GM23248 (cell line): Measurements from ENCODE around the gene G0S2. TPM values are rescaled to one million over a fixed set of nuclear protein-coding genes. Genes with fewer than 3 reads are reported as not detected.

Source experiments
- DNase-seq: peaks from one replicate; pipeline ENCODE4 v3.0.0-alpha.2; 2015
- H2AFZ ChIP-seq: fragments of 200-600 bp; sonication (generic); 2 replicates; pipeline ENCODE4 v1.6.1; 2016; ENCODE audit warnings: antibody characterized with exemption
- H3F3A ChIP-seq: fragments of 200-600 bp; sonication (generic); 2 replicates; pipeline ENCODE4 v1.6.1; 2016; ENCODE audit warnings: mild to moderate bottlenecking, antibody characterized with exemption, mixed run types; ENCODE audit not compliant: insufficient read depth
- H3K27ac ChIP-seq: fragments of 200-600 bp; sonication (generic); 2 replicates; pipeline ENCODE4 v1.5.1; 2016; ENCODE audit warnings: mild to moderate bottlenecking
- H3K27me3 ChIP-seq: fragments of 200-600 bp; sonication (generic); replicated peaks from 2 replicates; pipeline ENCODE4 v1.6.1; 2016; ENCODE audit warnings: mild to moderate bottlenecking; ENCODE audit not compliant: insufficient read depth
- H3K36me3 ChIP-seq: fragments of 200-600 bp; sonication (generic); 2 replicates; pipeline ENCODE4 v1.6.1; 2016; ENCODE audit warnings: low read depth, mild to moderate bottlenecking
- H3K4me1 ChIP-seq: fragments of 200-600 bp; sonication (generic); 2 replicates; pipeline ENCODE4 v1.6.1; 2016; ENCODE audit warnings: mild to moderate bottlenecking; ENCODE audit not compliant: insufficient read depth
- H3K4me2 ChIP-seq: fragments of 200-600 bp; sonication (generic); one replicate; pipeline ENCODE4 v1.6.1; 2016; ENCODE audit warnings: mild to moderate bottlenecking; ENCODE audit not compliant: unreplicated experiment
- H3K4me3 ChIP-seq: fragments of 200-600 bp; sonication (generic); 2 replicates; pipeline ENCODE4 v1.5.1; 2016; ENCODE audit warnings: mild to moderate bottlenecking
- H3K79me2 ChIP-seq: fragments of 200-600 bp; sonication (generic); 2 replicates; pipeline ENCODE4 v1.6.1; 2016; ENCODE audit warnings: mild to moderate bottlenecking; ENCODE audit not compliant: insufficient read depth
- H3K9ac ChIP-seq: fragments of 200-600 bp; sonication (generic); 2 replicates; pipeline ENCODE4 v1.6.1; 2016; ENCODE audit warnings: mild to moderate bottlenecking
- H3K9me2 ChIP-seq: fragments of 200-600 bp; sonication (generic); 2 replicates; pipeline ENCODE4 v1.6.1; 2016; ENCODE audit warnings: mixed run types, mild to moderate bottlenecking, moderate library complexity; ENCODE audit not compliant: insufficient read depth
- H3K9me3 ChIP-seq: fragments of 200-600 bp; sonication (generic); one replicate; pipeline ENCODE4 v1.6.1; 2017; ENCODE audit warnings: low read depth
- H4K20me1 ChIP-seq: fragments of 200-600 bp; sonication (generic); 2 replicates; pipeline ENCODE4 v1.6.0; 2016; ENCODE audit not compliant: insufficient read depth
- EZH2 ChIP-seq: fragments of 200-600 bp; sonication (generic); IDR thresholded peaks from 2 replicates; pipeline ENCODE4 v1.6.1; 2018; ENCODE audit warnings: antibody characterized with exemption, mild to moderate bottlenecking; ENCODE audit not compliant: insufficient read depth, poor library complexity, severe bottlenecking
- EZH2phosphoT487 ChIP-seq: fragments of 200-600 bp; sonication (generic); IDR thresholded peaks from 2 replicates; pipeline ENCODE4 v1.6.1; 2018; ENCODE audit warnings: antibody characterized with exemption, moderate library complexity, mild to moderate bottlenecking, low read depth; ENCODE audit not compliant: insufficient read depth
- WGBS, 2 experiments: methylation state at CpG; one replicate each; pipeline ENCODE4 v1.1.6; 2015 to 2017; ENCODE audit warnings: low lambda C conversion rate in 2 of 2, low coverage in 1 of 2; ENCODE audit errors: missing lambda C conversion rate in 2 of 2; 5-methylcytosine and 5-hydroxymethylcytosine counted together
- in situ Hi-C: fragments of 300-500 bp; cut with MboI; formaldehyde crosslinking; loops from 2 replicates; pipeline ENCODE4 v1.15.0; 2020
- polyA plus RNA-seq: library from polyadenylated mRNA; unstranded; fragments of >200 nt; fragmentation: Nextera tagmentation; extraction: Ambion mirVana; gene quantifications from 2 replicates; pipeline ENCODE4 v1.2.1, GENCODE V29; 2016
- total RNA-seq: library from RNA; depleted of rRNA; stranded (reverse); fragments of >200 nt; shearing (Covaris generic); gene quantifications from 2 replicates; pipeline ENCODE4 v1.2.3, GENCODE V29; 2014; rRNA removed

G0S2 gene, protein sequence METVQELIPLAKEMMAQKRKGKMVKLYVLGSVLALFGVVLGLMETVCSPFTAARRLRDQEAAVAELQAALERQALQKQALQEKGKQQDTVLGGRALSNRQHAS
- 0.65 and 0.89 TPM in 2 replicates for total RNA-seq
- 2.0 and 2.9 TPM in 2 replicates for polyA plus RNA-seq

DNA sequence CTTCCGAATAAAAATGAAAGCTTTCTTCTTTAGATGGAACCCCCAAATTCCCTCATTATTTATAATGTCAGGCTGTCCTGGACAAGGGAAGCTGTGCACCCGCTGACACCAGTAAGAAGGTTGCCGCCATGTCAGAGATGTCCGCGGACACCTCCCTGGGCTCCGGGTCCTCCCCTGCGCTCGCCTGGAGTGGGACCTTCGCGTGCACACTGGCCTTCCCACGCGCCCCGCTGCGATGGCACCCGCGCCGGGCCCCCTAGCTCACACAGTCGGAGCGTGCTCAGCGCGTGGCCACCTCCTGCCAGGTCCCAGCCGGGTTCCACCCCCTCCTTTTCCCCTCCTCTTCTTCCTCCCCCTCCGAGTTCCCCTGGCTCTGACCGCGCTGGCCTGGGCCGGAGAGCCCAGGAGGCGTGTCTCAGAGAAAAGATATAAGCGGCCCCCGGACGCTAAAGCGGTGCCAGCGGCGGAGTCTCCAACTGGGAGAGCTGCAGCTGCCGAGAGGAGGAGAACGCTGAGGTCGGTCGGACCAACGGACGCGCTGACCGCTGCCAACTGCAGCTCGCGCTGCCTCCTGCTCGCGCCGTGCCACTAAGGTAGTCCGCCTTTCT lies at the start of gene G0S2:
G0S2 (plus strand) TSS at position 456 of the 608 bp plus-strand sequence. CDS start 273 bp downstream, outside the sequence.
- H3K36me3 ChIP-seq = no peaks in the 10 kb centered on the region
- no peak for TF ChIP-seq EZH2
- no peak for TF ChIP-seq EZH2phosphoT487
- peak within 1 kb of the TSS; percentile 65 for H3K4me3 ChIP-seq
- no peak within 1 kb of the TSS for H3K9ac ChIP-seq
- peak within 1 kb of the TSS; percentile 68 for H2AFZ ChIP-seq
- H4K20me1 ChIP-seq = no peaks in the 10 kb centered on the region
- WGBS, 2 experiments = 6 to 8% methylated on average over 38 to 46 of the region's 47 CpGs
- peaks cover 42% of the 10 kb centered on the region for H3K27me3 ChIP-seq
- no peaks in the 10 kb centered on the region for H3K9me2 ChIP-seq
- peak within 1 kb of the TSS; percentile 82 for H3K4me2 ChIP-seq
- H3K4me1 ChIP-seq = peaks cover 7% of the 10 kb centered on the region; the same call in 1 of the 2 replicates
- DNase-seq = peak; percentile 64
- H3K27ac ChIP-seq = no peak within 1 kb of the TSS
- H3K9me3 ChIP-seq = no peaks in the 10 kb centered on the region
- in situ Hi-C loops = no loop called here
- no peaks in the 10 kb centered on the region for H3K79me2 ChIP-seq
- H3F3A ChIP-seq = no peaks in the 10 kb centered on the region

DNA sequence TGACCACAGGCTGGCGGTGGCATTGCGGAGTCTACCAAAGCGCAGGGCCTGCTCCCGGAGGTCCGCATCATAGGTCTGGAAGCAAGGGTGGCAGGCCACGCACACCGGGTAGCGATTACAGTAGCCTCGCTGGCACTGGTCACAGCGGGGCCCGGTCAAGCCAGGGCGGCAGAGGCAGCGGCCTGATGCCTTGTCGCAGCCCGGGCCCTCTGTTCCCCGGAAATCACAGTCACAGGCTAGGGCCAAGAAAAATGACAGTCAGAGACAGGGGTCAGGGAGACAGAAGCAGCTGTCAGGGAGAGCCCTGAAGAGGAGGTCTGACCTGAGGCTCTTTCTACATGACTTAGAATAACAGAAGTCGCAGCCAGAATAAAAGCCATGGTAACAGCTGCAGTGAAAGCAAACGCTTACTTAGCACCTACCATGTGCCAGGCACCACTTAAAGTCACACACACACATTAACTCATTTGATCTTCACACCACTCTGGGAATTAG lies 49.4 kb upstream of the G0S2 start:
- no peaks in the 10 kb centered on the region for H3K79me2 ChIP-seq
- no peak for TF ChIP-seq EZH2phosphoT487
- no peak for TF ChIP-seq EZH2
- H3F3A ChIP-seq = no peaks in the 10 kb centered on the region; the same call in 1 of the 2 replicates
- in situ Hi-C loops = no loop called here
- H3K4me1 ChIP-seq = no peaks in the 10 kb centered on the region
- 59 to 64% methylated on average over 18 of the region's 18 CpGs for WGBS, 2 experiments
- no peak overlapping the region for H3K4me2 ChIP-seq
- no peaks in the 10 kb centered on the region for H3K9me2 ChIP-seq
- H4K20me1 ChIP-seq = no peaks in the 10 kb centered on the region
- no peak for DNase-seq
- no peaks in the 10 kb centered on the region for H3K9me3 ChIP-seq
- no peaks in the 10 kb centered on the region for H3K36me3 ChIP-seq
- H3K4me3 ChIP-seq = no peak overlapping the region
- no peaks in the 10 kb centered on the region; the same call in 1 of the 2 replicates for H3K27me3 ChIP-seq
- no peak overlapping the region for H3K9ac ChIP-seq
- no peak overlapping the region for H3K27ac ChIP-seq
- no peak overlapping the region for H2AFZ ChIP-seq

DNA sequence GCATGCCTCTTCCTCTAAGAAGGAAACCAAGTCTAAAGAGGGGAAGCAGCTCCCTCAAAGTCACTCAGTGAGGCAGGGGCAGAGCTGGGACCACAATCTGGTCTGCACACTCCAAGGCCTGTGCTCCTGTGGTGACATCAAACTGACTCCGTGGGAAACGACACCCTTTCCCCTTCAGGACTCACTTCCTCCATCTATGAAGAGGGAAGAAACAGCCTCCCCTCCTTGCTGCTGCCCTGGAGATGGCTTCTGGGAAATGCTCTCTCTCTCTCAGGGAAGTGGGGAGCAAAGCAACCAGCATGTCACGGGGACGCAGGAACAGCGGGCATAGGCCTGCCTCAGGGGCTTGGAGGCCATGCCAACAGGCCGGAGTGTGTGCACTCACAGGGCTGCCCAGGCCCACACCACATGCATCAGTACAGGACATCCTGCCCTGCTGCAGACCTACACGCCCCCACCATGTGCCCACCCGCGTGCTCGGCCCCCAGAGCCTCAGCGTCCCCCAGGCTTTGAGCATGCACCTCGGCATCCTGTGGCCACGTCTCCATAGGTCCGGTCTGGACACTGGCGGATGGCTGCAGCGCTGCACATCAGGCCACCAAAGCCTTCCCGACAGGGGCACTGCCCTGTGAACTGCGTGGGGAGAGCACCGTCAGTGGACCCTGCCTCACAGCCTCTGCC lies 48.7 kb upstream of the G0S2 start:
- WGBS, 2 experiments = 83% methylated on average over 19 of the region's 19 CpGs
- H3F3A ChIP-seq = no peaks in the 10 kb centered on the region; the same call in 1 of the 2 replicates
- H3K9me2 ChIP-seq = no peaks in the 10 kb centered on the region
- TF ChIP-seq EZH2phosphoT487 (no peak), EZH2 (no peak)
- no peak overlapping the region for H3K4me3 ChIP-seq
- no peaks in the 10 kb centered on the region for H3K79me2 ChIP-seq
- H3K9me3 ChIP-seq = no peaks in the 10 kb centered on the region
- no peaks in the 10 kb centered on the region for H4K20me1 ChIP-seq
- no peak overlapping the region for H2AFZ ChIP-seq
- H3K9ac ChIP-seq = no peak overlapping the region
- no peaks in the 10 kb centered on the region for H3K4me1 ChIP-seq
- in situ Hi-C loops = no loop called here
- H3K27me3 ChIP-seq = no peaks in the 10 kb centered on the region; the same call in 1 of the 2 replicates
- H3K27ac ChIP-seq = no peak overlapping the region
- H3K36me3 ChIP-seq = no peaks in the 10 kb centered on the region
- DNase-seq = no peak
- H3K4me2 ChIP-seq = no peak overlapping the region

DNA sequence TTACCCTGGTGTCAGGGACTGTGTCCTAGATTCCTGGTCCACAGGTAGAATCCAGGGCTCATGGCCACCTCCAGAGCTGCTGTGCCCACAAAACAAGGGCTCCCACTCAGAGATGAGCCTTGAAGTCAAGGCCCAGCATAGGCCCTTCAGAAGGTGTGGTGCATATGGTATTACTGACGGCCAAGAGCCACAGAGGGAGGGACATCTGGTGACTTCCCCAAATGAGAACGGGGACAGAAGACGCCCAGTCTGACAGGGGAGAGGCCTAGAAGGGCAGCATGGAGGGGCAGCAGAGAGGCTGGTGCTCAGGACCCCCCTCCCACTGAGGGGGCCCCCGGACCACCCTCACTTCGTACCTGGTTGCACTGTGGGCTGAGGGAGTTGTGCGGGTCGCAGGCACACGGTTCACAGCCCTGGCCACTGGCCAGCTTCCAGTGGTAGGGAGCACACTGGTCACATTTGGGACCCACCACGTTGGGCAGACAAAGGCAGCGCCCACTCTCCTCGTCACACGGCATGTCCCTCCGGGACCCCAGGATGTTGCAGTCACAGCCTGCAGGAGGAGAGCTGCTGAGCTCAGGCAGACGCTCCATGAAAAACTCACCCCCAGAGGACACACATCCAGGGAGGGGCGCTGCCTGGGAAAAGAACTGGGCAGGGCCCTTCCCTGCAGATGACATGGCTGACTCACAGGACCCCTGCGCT lies 48.0 kb upstream of the G0S2 start:
- Histone ChIP-seq H3F3A (no peaks in the 10 kb centered on the region; the same call in 1 of the 2 replicates), H3K4me2 (no peak overlapping the region), H2AFZ (no peak overlapping the region), H4K20me1 (no peaks in the 10 kb centered on the region), H3K9ac (no peak overlapping the region), H3K4me3 (no peak overlapping the region), H3K27me3 (no peaks in the 10 kb centered on the region; the same call in 1 of the 2 replicates), H3K36me3 (no peaks in the 10 kb centered on the region), H3K79me2 (no peaks in the 10 kb centered on the region), H3K4me1 (no peaks in the 10 kb centered on the region), H3K9me2 (no peaks in the 10 kb centered on the region), H3K9me3 (no peaks in the 10 kb centered on the region), H3K27ac (no peak overlapping the region)
- DNase-seq = no peak
- in situ Hi-C loops = no loop called here
- WGBS, 2 experiments = 27 to 29% methylated on average over 14 to 16 of the region's 16 CpGs
- TF ChIP-seq EZH2phosphoT487 (no peak), EZH2 (no peak)
